Mesothelial cell of epicardium (in vitro differentiated cells): ENCODE results near the gene SCCPDH. TPM values are rescaled to one million over a fixed set of nuclear protein-coding genes. Genes with fewer than 3 reads are reported as not detected.
"Not testable (repeated sequence)": the region's sequence is repeated elsewhere in the genome, so short reads cannot be mapped to it uniquely, and the experiment has no call there.

Experiments used
- DNase-seq, 2 experiments: peaks; one replicate each; pipeline ENCODE4 v3.0.0; 2021; ENCODE audit warnings: low spot score in 2 of 2; ENCODE audit not compliant: unreplicated experiment in 2 of 2
- H3K27ac Mint-ChIP-seq: 2 replicates; pipeline ENCODE4 v1.8.0; 2021; ENCODE audit warnings: mixed read lengths
- H3K27me3 Mint-ChIP-seq: 2 replicates; pipeline ENCODE4 v1.8.0; 2021; ENCODE audit warnings: low read depth, mixed read lengths
- H3K36me3 Mint-ChIP-seq: 2 replicates; pipeline ENCODE4 v1.8.0; 2021; ENCODE audit warnings: mixed read lengths
- H3K4me1 Mint-ChIP-seq: 2 replicates; pipeline ENCODE4 v1.8.0; 2021; ENCODE audit warnings: mixed read lengths
- H3K4me3 Mint-ChIP-seq: 2 replicates; pipeline ENCODE4 v1.8.0; 2021; ENCODE audit warnings: mild to moderate bottlenecking, moderate library complexity, mixed read lengths
- H3K9me3 Mint-ChIP-seq: 2 replicates; pipeline ENCODE4 v1.8.0; 2021; ENCODE audit warnings: mixed read lengths
- CTCF ChIP-seq: fragments of 200-600 bp; sonication (generic); IDR thresholded peaks from one replicate; pipeline ENCODE4 v1.5.0; 2021; ENCODE audit warnings: antibody characterized with exemption; ENCODE audit not compliant: unreplicated experiment
- total RNA-seq: library from RNA; stranded (reverse); gene quantifications from 3 replicates; pipeline ENCODE4 v1.2.1, GENCODE V29; 2021

SCCPDH gene
- total RNA-seq, 1 donor from 2014 or later, result 35.1 TPM

- H3K9me3 Mint-ChIP-seq, result peaks cover 13% of the 10 kb centered on the region
- no peaks in the 10 kb centered on the region for H3K27me3 Mint-ChIP-seq
- no peaks in the 10 kb centered on the region for H3K4me1 Mint-ChIP-seq
- peak overlapping the region; percentile 51 for H3K4me3 Mint-ChIP-seq
- H3K36me3 Mint-ChIP-seq, result peaks cover 2% of the 10 kb centered on the region
- H3K27ac Mint-ChIP-seq, result no peak overlapping the region
- DNase-seq, result no peak
- no peak for TF ChIP-seq CTCF
Measured at GRCh38 chr1:246690100-246690499, 34.1 kb upstream of the SCCPDH start.

GRCh38 chr1:246691622-246692495 is 32.4 kb upstream of the SCCPDH start:
- H3K27me3 Mint-ChIP-seq, result no peaks in the 10 kb centered on the region
- no peak for TF ChIP-seq CTCF
- no peak for DNase-seq
- no peak overlapping the region for H3K27ac Mint-ChIP-seq
- peaks cover 13% of the 10 kb centered on the region for H3K9me3 Mint-ChIP-seq
- H3K4me1 Mint-ChIP-seq, result no peaks in the 10 kb centered on the region
- no peak overlapping the region for H3K4me3 Mint-ChIP-seq
- H3K36me3 Mint-ChIP-seq, result peaks cover 2% of the 10 kb centered on the region

- H3K27ac Mint-ChIP-seq, DNase-seq: not testable (repeated sequence)
Measured at GRCh38 chr1:246694213-246694895, 29.9 kb upstream of the SCCPDH start.

GRCh38 chr1:246695136-246695535 is 29.1 kb upstream of the SCCPDH start:
- TF ChIP-seq CTCF, result no peak
- no peak for DNase-seq
- no peaks in the 10 kb centered on the region for H3K27me3 Mint-ChIP-seq
- H3K36me3 Mint-ChIP-seq, result peaks cover 2% of the 10 kb centered on the region
- peaks cover 13% of the 10 kb centered on the region for H3K9me3 Mint-ChIP-seq
- no peak overlapping the region for H3K4me3 Mint-ChIP-seq
- no peak overlapping the region for H3K27ac Mint-ChIP-seq
- peaks cover 2% of the 10 kb centered on the region for H3K4me1 Mint-ChIP-seq

More at GRCh38 chr1:246694213-246694895, 29.9 kb upstream of the SCCPDH start:
- not testable (repeated sequence) for H3K4me3 Mint-ChIP-seq, H3K36me3 Mint-ChIP-seq, H3K27me3 Mint-ChIP-seq, H3K4me1 Mint-ChIP-seq
- peaks cover 13% of the 10 kb centered on the region for H3K9me3 Mint-ChIP-seq

GRCh38 chr1:246695666-246696065 is 28.5 kb upstream of the SCCPDH start:
- no peak for TF ChIP-seq CTCF
- DNase-seq, result no peak
- peaks cover 13% of the 10 kb centered on the region for H3K9me3 Mint-ChIP-seq
- no peaks in the 10 kb centered on the region for H3K27me3 Mint-ChIP-seq
- H3K4me3 Mint-ChIP-seq, result no peak overlapping the region
- H3K36me3 Mint-ChIP-seq, result peaks cover 2% of the 10 kb centered on the region
- H3K27ac Mint-ChIP-seq, result no peak overlapping the region
- H3K4me1 Mint-ChIP-seq, result peaks cover 2% of the 10 kb centered on the region
